Transverse colon (tissue), 4 donors: ENCODE results near the gene LCAT. TPM values are rescaled to one million over a fixed set of nuclear protein-coding genes. Genes with fewer than 3 reads are reported as not detected.

ENCODE experiments used
- DNase-seq: peaks from one replicate; pipeline ENCODE4 v3.0.0-alpha.2; 2019
- H3K27ac ChIP-seq, 4 donors: fragments of 200-600 bp; sonication (generic); 2 replicates each; pipeline ENCODE4 v1.5.1; 2016 to 2018; ENCODE audit warnings: inconsistent platforms in 4 of 4
- H3K27me3 ChIP-seq: fragments of 200-600 bp; sonication (generic); 2 replicates; pipeline ENCODE4 v1.5.1; 2017; ENCODE audit warnings: inconsistent platforms
- H3K36me3 ChIP-seq, 4 donors: fragments of 200-600 bp; sonication (generic); 2 replicates each; pipeline ENCODE4 v1.5.1; 2017 to 2019; ENCODE audit warnings: inconsistent platforms in 4 of 4
- H3K4me1 ChIP-seq, 4 donors: fragments of 200-600 bp; sonication (generic); 2 replicates each; pipeline ENCODE4 v1.5.1; 2017 to 2020; ENCODE audit warnings: inconsistent platforms in 4 of 4
- H3K4me3 ChIP-seq, 4 donors: fragments of 200-600 bp; sonication (generic); 1 replicate in 1 of 4; 2 replicates in 3 of 4; pipeline versions ENCODE4 v1.5.1 to v1.6.1; 2017 to 2019; ENCODE audit warnings: inconsistent platforms in 4 of 4
- H3K9me3 ChIP-seq, 2 donors: fragments of 200-600 bp; sonication (generic); 2 replicates each; pipeline ENCODE4 v1.5.1; 2017 to 2019; ENCODE audit warnings: inconsistent platforms in 2 of 2
- EP300 ChIP-seq: sonication (generic); formaldehyde crosslinking; IDR thresholded peaks from one replicate; pipeline ENCODE4 v1.6.1; 2017; ENCODE audit warnings: antibody characterized with exemption, low read depth
- POLR2A ChIP-seq: fragments of 450-650 bp; IDR thresholded peaks from one replicate; pipeline ENCODE4 v1.6.1; 2016; ENCODE audit warnings: antibody characterized with exemption, mild to moderate bottlenecking, moderate library complexity
- POLR2AphosphoS5 ChIP-seq, 3 donors: sonication (generic); formaldehyde crosslinking; IDR thresholded peaks; one replicate each; pipeline ENCODE4 v1.6.1; 2016; ENCODE audit warnings: antibody characterized with exemption in 3 of 3
- WGBS, 2 donors: methylation state at CpG; one replicate each; pipeline ENCODE4 v1.1.5; 2018; ENCODE audit warnings: low coverage in 1 of 2; 5-methylcytosine and 5-hydroxymethylcytosine counted together
- in situ Hi-C, 4 donors: fragments of 200-750 bp; cut with MboI; loops; one replicate each; pipeline versions ENCODE4 v1.15.0 to v1.15.1; 2017; ENCODE audit warnings: low sequenced_read_pairs in 3 of 4, low pct_ligation_motif_present in 1 of 4, low pct_unique_long_range_greater_than_20kb in 1 of 4
- intact Hi-C: fragments of 100-400 bp; cut with DNase I; formaldehyde crosslinking; loops from one replicate; pipeline ENCODE4 v1.15.1; 2023; ENCODE audit warnings: low total_unique reads
- total RNA-seq, 4 donors: library from RNA; depleted of rRNA; stranded (reverse); fragments of >200 nt; gene quantifications; one replicate each; pipeline ENCODE4 v1.1.0, GENCODE V29; 2016
- TF ChIP-seq, protein P1 (sequence below), 5 experiments: fragments of 200-600 bp in 3 of 5; fragments of 450-650 bp in 2 of 5; sonication (generic) in 3 of 5; IDR thresholded peaks; 1 replicate in 2 of 5; 2 replicates in 3 of 5; pipeline ENCODE4 v1.5.1; 2016 to 2017; ENCODE audit warnings: antibody characterized with exemption in 5 of 5, inconsistent platforms in 3 of 5, mild to moderate bottlenecking in 2 of 5, moderate library complexity in 1 of 5

LCAT gene
- total RNA-seq, 4 donors from 2014 or later: 2.2 to 30.7 (median 4.2) TPM

DNA sequence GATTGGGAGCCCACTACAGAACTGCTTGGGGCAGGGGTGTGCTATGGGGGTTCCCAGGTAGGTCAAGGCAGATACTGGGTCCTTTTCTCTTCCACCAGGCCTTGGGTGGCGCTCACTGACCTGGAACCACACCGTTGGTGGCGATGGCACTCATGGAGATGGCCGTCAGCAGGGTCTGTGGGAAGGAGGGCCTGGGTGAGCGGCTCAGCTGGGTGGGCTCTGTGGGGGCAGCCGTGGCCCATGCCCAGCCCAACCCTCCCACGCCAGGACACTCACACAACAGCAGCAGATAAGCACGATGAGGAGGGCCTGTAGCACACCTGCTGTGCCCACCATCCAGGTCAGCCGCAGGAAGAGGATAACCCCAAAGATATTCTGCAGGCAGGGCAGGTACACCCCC lies 13.7 kb upstream of the LCAT start:
- no peaks in the 10 kb centered on the region for H3K9me3 ChIP-seq
- TF ChIP-seq POLR2A: no peak
- no peak for TF ChIP-seq EP300
- TF ChIP-seq, protein P1, sequence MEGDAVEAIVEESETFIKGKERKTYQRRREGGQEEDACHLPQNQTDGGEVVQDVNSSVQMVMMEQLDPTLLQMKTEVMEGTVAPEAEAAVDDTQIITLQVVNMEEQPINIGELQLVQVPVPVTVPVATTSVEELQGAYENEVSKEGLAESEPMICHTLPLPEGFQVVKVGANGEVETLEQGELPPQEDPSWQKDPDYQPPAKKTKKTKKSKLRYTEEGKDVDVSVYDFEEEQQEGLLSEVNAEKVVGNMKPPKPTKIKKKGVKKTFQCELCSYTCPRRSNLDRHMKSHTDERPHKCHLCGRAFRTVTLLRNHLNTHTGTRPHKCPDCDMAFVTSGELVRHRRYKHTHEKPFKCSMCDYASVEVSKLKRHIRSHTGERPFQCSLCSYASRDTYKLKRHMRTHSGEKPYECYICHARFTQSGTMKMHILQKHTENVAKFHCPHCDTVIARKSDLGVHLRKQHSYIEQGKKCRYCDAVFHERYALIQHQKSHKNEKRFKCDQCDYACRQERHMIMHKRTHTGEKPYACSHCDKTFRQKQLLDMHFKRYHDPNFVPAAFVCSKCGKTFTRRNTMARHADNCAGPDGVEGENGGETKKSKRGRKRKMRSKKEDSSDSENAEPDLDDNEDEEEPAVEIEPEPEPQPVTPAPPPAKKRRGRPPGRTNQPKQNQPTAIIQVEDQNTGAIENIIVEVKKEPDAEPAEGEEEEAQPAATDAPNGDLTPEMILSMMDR (IDR thresholded peaks at IDR 0.05): no peak
- TF ChIP-seq POLR2AphosphoS5 (IDR thresholded peaks at IDR 0.05): no peak
- H3K4me1 ChIP-seq: peaks cover 0 to 28% (median 23%) of the 10 kb centered on the region in 4 donors
- WGBS, 2 donors: 93% methylated on average over 4 of the region's 9 CpGs; no CpG with 5 or more reads in 1 of the 2 donors
- H3K27me3 ChIP-seq: no peaks in the 10 kb centered on the region
- intact Hi-C loops (no loop called here), in situ Hi-C loops (no loop called here)
- H3K36me3 ChIP-seq: no peaks in the 10 kb centered on the region
- no peak for DNase-seq
- no peak overlapping the region for H3K4me3 ChIP-seq
- no peak overlapping the region for H3K27ac ChIP-seq

DNA sequence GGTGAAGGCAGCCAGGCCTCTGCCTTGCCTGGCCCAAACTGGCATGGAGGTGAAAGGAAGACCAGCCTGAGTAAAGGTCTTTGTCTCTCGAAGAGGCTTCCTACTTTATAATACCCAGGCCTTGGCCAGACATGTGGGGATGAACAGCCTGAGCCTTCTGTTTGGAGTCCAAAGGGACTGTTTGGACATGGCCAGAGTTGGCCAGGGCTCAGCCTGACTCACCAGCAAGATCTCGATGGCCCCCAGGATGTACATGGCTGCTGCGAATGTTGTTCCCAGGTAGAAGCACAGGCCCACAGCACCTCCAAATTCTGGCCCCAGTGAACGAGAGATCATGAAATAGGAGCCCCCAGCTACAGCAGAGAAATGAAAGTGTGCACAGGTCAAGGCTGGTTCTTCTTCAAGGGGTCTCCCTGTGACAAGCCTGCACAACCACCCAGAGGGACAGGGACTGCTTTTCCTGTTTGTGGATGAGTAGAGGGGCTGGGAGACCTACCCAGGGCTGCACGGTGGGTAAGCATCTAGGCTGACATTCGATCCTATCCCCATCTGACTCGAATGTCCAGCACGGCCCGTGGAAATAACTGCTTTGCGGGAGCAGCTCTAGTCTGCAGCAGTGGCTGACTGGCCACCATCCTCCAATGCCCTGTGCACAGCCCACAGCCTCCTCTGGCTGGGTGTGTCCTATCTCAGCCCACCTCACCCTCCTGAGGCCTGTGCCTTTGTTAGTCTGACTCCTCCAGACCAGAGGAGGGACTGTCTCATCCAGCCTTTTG lies 10.7 kb upstream of the LCAT start:
- in situ Hi-C loops: no loop called here
- intact Hi-C loops: no loop called here
- DNase-seq: no peak
- TF ChIP-seq POLR2AphosphoS5 (IDR thresholded peaks at IDR 0.05) (no peak), POLR2A (no peak), EP300 (no peak)
- TF ChIP-seq, protein P1 (IDR thresholded peaks at IDR 0.05): no peak
- Histone ChIP-seq H3K36me3 (no peaks in the 10 kb centered on the region), H3K27me3 (no peaks in the 10 kb centered on the region), H3K27ac (no peak overlapping the region), H3K4me1 (peaks cover 0 to 14% (median 6%) of the 10 kb centered on the region in 4 donors), H3K9me3 (no peaks in the 10 kb centered on the region), H3K4me3 (no peak overlapping the region)
- 79 to 83% methylated on average over 2 to 10 of the region's 10 CpGs for WGBS, 2 donors

- DNase-seq: no peak
- Histone ChIP-seq H3K36me3 (no peaks in the 10 kb centered on the region), H3K9me3 (no peaks in the 10 kb centered on the region), H3K4me3 (no peak overlapping the region), H3K27ac (no peak overlapping the region), H3K4me1 (peaks cover 0 to 8% (median under 1%) of the 10 kb centered on the region in 4 donors), H3K27me3 (no peaks in the 10 kb centered on the region)
- intact Hi-C loops (no loop called here), in situ Hi-C loops (no loop called here)
- TF ChIP-seq EP300: no peak
- TF ChIP-seq POLR2AphosphoS5 (IDR thresholded peaks at IDR 0.05): no peak
- no peak for TF ChIP-seq POLR2A
- TF ChIP-seq, protein P1 (IDR thresholded peaks at IDR 0.05): no peak
- WGBS, 2 donors: 82 to 83% methylated on average over 2 to 8 of the region's 8 CpGs
Observed at GRCh38 chr16:67953641-67954375, 9.9 kb upstream of the LCAT start.

- 68% methylated on average over 8 of the region's 12 CpGs; no CpG with 5 or more reads in 1 of the 2 donors for WGBS, 2 donors
- Histone ChIP-seq H3K27ac (peak overlapping the region in 3 of 4 donors; percentile 1 to 51 (median 5)), H3K36me3 (no peaks in the 10 kb centered on the region), H3K27me3 (no peaks in the 10 kb centered on the region), H3K4me1 (peaks cover 0 to 8% (median 0%) of the 10 kb centered on the region in 4 donors), H3K9me3 (no peaks in the 10 kb centered on the region), H3K4me3 (no peak overlapping the region)
- peak in 1 of 3 donors; percentile 8 for TF ChIP-seq POLR2AphosphoS5 (IDR thresholded peaks at IDR 0.05)
- no peak for TF ChIP-seq EP300
- in situ Hi-C loops: no loop called here
- DNase-seq: no peak
- intact Hi-C loops: no loop called here
Observed at GRCh38 chr16:67951485-67951884, 7.6 kb upstream of the LCAT start.
